TTC549 (cell line): Measurements from ENCODE around the gene ZNF76.
"Not testable (repeated sequence)": the region's sequence is repeated elsewhere in the genome, so short reads cannot be mapped to it uniquely, and the experiment has no call there.

Experiments used
- FAIRE-seq: peaks from 2 replicates; lab custom pipeline; 2012; peaks lifted over from hg19 to GRCh38; lab: Jason Lieb, UNC

ZNF76 gene

DNA sequence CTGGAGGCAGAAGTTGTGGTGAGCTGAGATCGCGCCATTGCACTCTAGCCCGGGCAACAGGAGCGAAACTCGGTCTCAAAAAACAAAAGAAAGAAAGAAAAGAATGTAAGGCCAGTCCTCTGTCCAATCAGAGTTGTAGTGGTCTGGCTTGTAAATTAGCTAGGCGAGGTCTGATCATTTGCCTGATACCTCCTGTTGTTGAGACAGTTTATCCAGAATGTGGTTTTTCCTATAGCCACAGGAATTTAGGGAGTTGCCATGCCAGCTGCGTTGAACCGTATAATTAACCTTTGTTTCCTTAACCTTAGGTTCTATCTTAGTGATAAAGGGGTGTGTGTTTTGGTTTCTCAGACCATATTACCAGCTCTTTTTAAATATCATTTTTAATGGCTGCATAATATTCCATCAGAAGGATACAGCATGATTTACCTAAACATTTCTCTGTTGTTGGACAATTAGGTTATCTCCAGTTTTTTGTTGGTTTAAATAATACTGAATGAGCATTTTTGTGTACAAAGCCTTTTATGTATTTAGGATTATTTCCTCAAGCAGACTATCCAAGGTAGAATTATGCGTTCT lies 71.1 kb downstream of the ZNF76 start:
- FAIRE-seq: no peak

DNA sequence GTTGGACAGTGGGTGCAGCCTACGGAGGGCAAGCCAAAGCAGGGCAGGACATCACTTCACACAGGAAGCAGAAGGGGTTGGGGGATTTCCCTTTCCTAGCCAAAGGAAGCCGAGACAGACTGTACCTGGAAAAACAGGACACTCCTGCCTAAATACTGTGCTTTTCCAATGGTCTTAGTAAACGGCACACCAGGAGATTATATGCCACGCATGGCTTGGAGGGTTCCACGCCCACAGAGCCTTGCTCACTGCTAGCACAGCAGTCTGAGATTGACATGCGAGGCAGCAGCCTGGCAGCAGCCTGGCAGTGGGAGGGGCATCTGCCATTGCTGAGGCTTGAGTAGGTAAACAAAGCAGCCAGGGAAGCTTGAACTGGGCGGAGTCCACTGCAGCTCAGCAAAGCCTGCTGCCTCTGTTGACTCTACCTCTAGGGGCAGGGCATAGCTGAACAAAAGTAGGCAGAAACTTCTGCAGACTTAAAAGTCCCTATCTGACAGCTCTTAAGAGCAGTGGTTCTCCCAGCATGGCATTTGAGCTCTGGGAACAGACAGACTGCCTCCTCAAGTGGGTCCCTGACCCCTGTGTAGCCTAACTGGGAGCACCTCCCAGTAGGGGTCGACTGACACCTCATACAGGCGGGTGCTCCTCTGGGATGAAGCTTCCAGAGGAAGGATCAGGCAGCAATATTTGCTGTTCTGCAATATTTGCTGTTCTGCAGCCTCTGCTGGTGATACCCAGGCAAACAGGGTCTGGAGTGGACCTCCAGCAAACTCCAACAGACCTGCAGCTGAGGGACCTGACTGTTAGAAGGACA lies 72.7 kb downstream of the ZNF76 start:
- FAIRE-seq: not testable (repeated sequence)

DNA sequence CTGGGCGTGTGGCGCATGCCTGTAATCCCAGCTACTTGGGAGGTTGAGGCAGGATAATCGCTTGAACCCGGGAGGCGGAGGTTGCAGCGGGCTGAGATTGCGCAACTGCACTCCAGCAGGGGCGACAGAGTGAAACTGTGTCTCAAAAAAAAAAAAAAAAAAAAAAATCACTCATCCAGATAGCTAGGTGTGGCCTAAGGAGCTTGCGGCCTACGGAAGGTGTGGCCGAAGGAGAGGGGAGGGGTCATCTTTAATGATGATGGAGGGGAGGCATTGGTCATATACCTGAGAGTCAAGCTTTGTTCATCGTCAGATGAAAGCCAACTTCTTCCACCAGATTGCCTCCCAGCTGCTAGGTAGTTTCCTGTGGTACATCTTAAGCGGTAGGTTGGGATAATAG lies 82.0 kb downstream of the ZNF76 start:
- FAIRE-seq: no peak

DNA sequence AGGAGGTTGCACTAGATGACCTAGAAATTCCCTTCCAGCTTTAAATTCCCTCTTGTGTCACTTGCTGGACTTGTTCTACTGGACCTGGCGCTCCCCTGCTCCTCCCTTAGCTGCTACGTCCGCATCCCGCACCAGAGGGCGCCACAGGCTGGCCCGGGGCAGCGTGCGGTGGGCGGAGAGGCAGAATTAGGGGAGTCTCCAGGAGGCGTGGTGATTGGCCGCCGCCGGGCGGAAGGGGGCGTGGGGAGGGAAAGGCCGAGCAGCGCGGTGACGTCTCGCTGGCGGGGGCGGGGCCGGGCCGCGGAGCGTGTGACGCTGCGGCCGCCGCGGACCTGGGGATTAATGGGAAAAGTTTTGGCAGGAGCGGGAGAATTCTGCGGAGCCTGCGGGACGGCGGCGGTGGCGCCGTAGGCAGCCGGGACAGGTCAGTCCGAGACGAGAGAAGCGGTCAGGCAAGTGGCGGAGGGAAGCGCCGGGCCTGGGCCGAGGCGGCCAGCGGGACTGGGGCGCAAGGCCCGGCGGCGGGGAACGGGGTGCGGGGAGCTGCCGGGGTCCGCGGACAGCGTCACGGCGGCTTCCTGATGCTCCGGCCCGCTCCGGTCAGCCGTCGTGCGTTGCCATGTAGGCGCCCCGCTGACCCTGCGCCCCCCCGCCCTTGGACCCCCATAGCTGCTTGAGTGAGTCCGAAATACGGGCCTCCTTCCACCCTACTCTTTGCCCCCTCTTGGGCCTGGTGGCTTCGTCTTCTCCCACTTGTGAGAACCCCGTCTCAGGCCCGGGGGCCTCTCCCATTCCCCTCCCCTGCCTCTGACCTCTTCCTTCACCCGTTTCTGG lies 82.9 kb downstream of the ZNF76 start, which contains the start of gene PPARD:
Gene PPARD, plus strand, starts transcription at position 301 of the 834 bp plus-strand sequence. CDS start 68,530 bp downstream, outside the sequence.
- FAIRE-seq: no peak

DNA sequence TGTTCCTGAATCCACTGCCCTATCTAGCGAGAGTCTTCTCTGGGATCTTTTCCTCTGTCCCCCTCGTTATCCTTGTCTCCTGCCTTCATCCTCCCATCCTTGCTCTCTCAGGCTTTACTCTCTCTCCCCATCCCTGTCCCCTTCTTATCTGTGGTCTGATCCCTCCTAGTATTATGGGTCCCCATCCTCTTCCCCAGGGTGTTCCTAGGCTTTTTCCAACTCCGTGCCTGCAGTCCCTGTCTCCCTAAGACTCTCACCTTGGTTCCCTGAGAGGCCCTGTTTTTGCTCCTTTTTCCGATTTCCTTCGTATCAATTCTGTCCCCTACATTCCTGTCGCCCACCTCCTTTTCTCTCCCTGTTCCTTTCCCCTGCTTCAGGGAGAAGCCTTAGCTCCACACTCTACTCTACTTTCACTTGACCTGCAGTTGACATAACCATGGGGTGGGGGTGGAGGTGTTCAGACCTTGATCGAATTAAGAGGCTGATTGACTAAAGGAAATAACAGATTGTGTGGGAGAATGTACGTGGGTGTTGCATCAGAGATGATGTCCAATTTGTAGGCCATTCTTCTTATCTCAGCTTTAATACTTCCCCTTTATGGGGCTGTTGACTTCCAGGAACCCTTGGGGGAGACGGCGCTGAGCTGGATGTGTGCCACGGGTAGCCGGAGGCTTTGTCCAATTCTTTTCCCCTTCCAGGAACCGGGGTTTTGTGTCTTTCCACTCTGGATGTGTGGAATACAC lies 83.7 kb downstream of the ZNF76 start:
- no peak for FAIRE-seq

DNA sequence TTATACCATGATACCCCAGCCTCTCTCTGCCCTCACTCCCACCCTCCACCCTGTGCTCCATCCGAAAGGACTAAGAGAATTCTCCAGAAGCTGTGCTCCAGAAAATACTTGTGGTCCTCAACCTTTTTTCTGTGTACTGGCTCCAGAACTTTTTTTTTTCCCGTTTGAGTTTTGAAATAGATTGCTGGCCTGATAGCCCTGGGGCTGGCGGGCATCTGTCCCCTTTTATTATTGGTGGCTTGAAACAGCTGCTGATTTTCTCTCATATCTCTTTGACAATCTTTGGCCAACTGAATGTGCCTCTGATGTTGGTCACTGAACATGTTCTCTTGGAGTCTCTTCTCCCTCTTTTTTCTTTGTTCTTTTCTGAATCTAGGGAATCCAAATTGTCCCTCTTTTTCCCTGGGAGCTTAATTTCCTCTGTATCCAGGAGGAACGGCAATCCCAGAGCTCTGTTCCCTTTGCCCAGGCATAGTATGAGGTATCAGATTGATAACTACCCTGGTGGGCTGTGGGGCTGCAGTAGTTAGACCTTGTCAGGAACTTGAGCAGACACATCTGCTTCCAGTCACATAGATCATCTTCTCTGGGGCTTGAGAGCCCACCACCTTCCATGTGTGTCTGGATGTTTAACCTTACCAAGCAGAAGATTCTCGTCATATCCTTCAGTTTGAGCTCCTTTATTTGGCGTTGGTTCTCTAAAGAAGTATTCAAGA lies 84.5 kb downstream of the ZNF76 start:
- no peak for FAIRE-seq
